K562 (cell line): ENCODE measurements around the gene MOG. TPM values are rescaled to one million over a fixed set of nuclear protein-coding genes. Genes with fewer than 3 reads are reported as not detected.

Experiments
- KDM2B ChIP-seq: fragments of 250-450 bp; sonication (Bioruptor Pico); IDR thresholded peaks from 2 replicates; pipeline ENCODE4 v1.8.0; 2021; ENCODE audit warnings: mild to moderate bottlenecking, moderate library complexity
- MYC ChIP-seq, 2 experiments: fragments of 250-450 bp in 1 of 2; sonication (Bioruptor Pico) in 1 of 2; IDR thresholded peaks; 2 replicates each; pipeline versions ENCODE4 v1.5.1 to v1.6.1; 2012 to 2021; ENCODE audit warnings: low read depth in 2 of 2, borderline replicate concordance in 1 of 2, improper control_type of control experiment in 1 of 2, low read length in 1 of 2, mild to moderate bottlenecking in 1 of 2, moderate library complexity in 1 of 2
- RREB1 ChIP-seq: fragments of 250-450 bp; sonication (Bioruptor Pico); IDR thresholded peaks from 2 replicates; pipeline ENCODE4 v1.4.0; 2020
- ZBTB17 ChIP-seq: fragments of 450-650 bp; formaldehyde crosslinking; IDR thresholded peaks from 2 replicates; pipeline ENCODE4 v1.4.0; 2020; ENCODE audit warnings: mild to moderate bottlenecking
- ZBTB26 ChIP-seq: fragments of 450-650 bp; formaldehyde crosslinking; IDR thresholded peaks from 2 replicates; pipeline ENCODE4 v1.4.0; 2022; ENCODE audit warnings: missing genetic modification characterization
- ZBTB40 ChIP-seq, 2 experiments: fragments of 450-650 bp in 1 of 2; sonication (generic) in 1 of 2; formaldehyde crosslinking in 1 of 2; IDR thresholded peaks; 2 replicates each; pipeline versions ENCODE4 v1.7.1 to v1.9.0; 2016 to 2022; ENCODE audit warnings: inconsistent platforms in 1 of 2, mild to moderate bottlenecking in 1 of 2, missing genetic modification reagents in 1 of 2
- ZNF24 ChIP-seq: fragments of 450-650 bp; IDR thresholded peaks from 2 replicates; pipeline ENCODE4 v1.6.1; 2016
- ZNF253 ChIP-seq: fragments of 250-450 bp; sonication (Bioruptor Pico); conservative IDR thresholded peaks from 2 replicates; pipeline ENCODE4 v1.6.1; 2021; ENCODE audit warnings: mild to moderate bottlenecking
- polyA plus RNA-seq, 8 experiments: library from polyadenylated mRNA; depleted of rRNA in 4 of 8; stranded (reverse) in 5 of 8; unstranded in 3 of 8; fragments of >200 nt; fragmentation: Nextera tagmentation in 2 of 8; fragmentation: Illumina TruSeq in 1 of 8; extraction: Ambion mirVana in 2 of 8; extraction: Trizol in 1 of 8; gene quantifications; 2 replicates each; pipeline versions ENCODE4 v1.2.1 to v1.2.3, GENCODE V29; 2011 to 2014; ENCODE audit warnings: inconsistent platforms in 1 of 8, missing spikeins in 1 of 8
- total RNA-seq, 7 experiments: library from RNA; depleted of rRNA in 6 of 7; stranded (reverse); fragments of >200 nt in 6 of 7; fragmentation: Illumina TruSeq in 2 of 7; extraction: Trizol in 2 of 7; gene quantifications; 2 replicates each; pipeline versions ENCODE4 v1.2.1 to v1.2.3, GENCODE V29; 2011 to 2021; ENCODE audit warnings: low replicate concordance in 1 of 7

MOG gene
- total and polyA plus RNA-seq, 9 of the 15 experiments (the other 6 are each of a cell fraction or from before 2014, with no cell fraction given): not detected

- TF ChIP-seq RREB1 (CRISPR knock-in tag): peak; percentile 91
- no peak for TF ChIP-seq MYC (IDR thresholded peaks at IDR 0.05; ENCODE audit: low read depth, low read length)
- no peak; the same call in 1 of the 2 replicates for TF ChIP-seq MYC (CRISPR knock-in tag; IDR thresholded peaks at IDR 0.05; ENCODE audit: borderline replicate concordance, low read depth)
- TF ChIP-seq KDM2B (CRISPR knock-in tag): peak; percentile 11; the same call in 1 of the 2 replicates
- no peak for TF ChIP-seq ZNF24
- TF ChIP-seq ZBTB26: 0 out of 2 replicates have a peak, but pooled peaks have one; percentile 35
- TF ChIP-seq ZNF253: no peak
- peak; percentile 43; the same call in 1 of the 2 replicates for TF ChIP-seq ZBTB40 (IDR thresholded peaks at IDR 0.05)
- no peak for TF ChIP-seq ZBTB40 (CRISPR knock-in tag; IDR thresholded peaks at IDR 0.05)
- TF ChIP-seq ZBTB17 (CRISPR knock-in tag): 0 out of 2 replicates have a peak, but pooled peaks have one; percentile 27
Observed at GRCh38 chr6:29631860-29632731, 24.8 kb upstream of the MOG start (continued).
